D721Med (cell line): ENCODE results near the gene PRKD2.

Source experiments
- DNase-seq: peaks from one replicate; pipeline ENCODE4 v3.0.0; 2011; ENCODE audit warnings: low spot score; ENCODE audit not compliant: insufficient read length
- FAIRE-seq: peaks from 2 replicates; lab custom pipeline; 2011; peaks lifted over from hg19 to GRCh38; lab: Jason Lieb, UNC
- TF ChIP-seq, protein P1 (sequence below): IDR thresholded peaks from 2 replicates; pipeline ENCODE4 v1.5.1; 2012; ENCODE audit warnings: mild to moderate bottlenecking, control low read depth; ENCODE audit not compliant: insufficient read depth; ENCODE audit errors: missing control alignments

The PRKD2 gene

DNA sequence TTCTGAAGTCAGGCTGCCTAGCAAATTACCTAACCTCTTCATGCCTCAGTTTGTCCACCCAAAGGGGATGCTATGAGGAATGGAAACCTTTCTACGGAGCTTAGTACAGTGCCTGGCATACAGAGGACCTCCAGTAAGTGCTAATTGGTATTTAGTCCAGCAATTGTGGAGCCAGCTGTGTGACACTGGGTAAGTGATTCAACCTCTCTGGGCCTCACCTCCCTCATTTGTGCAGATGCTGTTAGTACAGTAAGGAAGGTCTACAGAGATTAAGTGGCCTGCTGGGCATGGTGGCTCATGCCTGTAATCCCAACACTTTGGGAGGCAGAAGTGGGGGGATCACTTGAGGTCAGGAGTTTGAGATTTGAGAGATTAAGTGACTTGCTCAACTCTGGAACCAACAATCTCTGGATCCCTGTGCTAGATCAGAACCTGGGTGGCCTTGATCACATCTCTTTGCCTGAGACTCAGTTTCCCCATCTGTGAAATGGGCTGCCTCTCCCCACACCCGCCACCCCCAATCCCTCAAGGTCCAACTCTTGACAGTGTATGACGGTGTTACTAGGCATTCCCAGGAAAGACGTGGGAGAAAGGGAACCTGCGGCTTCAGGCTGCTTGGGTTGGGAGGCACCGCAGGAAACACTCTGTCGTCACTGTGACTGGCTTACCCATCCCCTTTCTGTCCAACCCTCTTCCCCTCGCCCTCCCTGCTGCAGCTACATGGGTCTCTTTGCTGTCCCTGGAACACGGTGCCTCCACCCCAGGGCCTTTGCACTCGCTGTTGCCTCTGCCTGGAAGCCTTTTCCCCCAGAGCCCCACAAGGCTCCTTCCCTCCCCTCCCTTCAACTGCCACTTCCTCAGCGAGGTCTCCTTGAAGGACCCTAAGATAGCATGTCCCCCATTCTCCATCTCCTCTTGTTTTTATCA is 18.3 kb downstream of the PRKD2 start:
- FAIRE-seq (no peak), DNase-seq (no peak)
- TF ChIP-seq, protein P1, sequence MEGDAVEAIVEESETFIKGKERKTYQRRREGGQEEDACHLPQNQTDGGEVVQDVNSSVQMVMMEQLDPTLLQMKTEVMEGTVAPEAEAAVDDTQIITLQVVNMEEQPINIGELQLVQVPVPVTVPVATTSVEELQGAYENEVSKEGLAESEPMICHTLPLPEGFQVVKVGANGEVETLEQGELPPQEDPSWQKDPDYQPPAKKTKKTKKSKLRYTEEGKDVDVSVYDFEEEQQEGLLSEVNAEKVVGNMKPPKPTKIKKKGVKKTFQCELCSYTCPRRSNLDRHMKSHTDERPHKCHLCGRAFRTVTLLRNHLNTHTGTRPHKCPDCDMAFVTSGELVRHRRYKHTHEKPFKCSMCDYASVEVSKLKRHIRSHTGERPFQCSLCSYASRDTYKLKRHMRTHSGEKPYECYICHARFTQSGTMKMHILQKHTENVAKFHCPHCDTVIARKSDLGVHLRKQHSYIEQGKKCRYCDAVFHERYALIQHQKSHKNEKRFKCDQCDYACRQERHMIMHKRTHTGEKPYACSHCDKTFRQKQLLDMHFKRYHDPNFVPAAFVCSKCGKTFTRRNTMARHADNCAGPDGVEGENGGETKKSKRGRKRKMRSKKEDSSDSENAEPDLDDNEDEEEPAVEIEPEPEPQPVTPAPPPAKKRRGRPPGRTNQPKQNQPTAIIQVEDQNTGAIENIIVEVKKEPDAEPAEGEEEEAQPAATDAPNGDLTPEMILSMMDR: no peak

DNA sequence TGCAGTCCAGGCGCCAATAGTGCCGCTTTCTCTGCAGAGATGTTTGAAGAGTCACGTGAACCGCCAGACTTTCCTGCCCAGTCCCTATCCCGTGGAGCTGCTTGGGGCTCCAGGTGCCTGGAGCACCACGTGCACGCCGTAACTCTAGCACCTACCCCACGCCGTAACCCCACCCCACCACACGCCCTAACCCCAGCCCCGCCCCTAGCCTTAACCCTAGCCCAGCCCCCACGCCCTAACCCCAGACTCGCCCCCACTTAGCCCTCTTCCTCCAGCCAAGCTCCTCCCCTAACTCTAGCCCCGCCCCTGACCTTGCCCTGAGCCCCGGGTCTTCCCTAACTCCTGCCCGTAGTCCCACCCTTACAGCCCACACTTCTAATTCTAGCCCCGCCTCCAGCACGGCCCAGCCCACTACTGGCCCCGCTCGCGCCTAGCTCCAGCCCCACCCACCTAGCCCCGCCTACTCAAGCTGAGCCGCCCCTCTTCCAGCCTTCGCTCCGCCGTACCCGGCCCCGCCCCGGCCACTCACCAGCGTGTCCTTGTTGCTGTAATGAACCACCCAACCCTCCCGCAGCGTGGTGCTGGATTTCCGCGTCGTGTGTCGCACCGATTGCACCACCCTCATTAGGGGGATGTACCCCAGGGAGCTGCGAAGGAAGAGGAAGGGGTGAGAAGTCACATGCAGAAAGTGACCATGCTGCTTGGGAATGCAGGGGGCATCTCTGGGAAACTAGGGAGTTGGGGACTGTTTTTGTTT is 19.5 kb downstream of the PRKD2 start:
- TF ChIP-seq, protein P1: no peak
- FAIRE-seq (no peak), DNase-seq (peak; percentile 98)

DNA sequence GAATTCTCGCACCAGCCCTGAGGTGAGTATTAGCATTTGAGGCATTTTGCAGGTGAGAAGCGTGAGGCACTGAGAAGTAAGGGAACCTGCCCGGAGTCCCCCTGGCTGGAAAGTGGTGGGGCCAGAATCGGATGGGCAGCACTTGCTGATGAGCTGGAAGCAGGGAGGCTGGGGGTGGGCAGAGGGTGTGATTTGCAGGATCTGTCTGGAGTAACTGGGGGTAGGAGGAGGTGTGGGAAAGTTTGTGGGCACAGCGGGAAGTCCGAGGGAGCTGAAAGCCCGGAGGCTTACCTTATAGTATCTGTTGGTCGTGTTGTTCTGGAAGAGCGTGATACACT is 20.1 kb downstream of the PRKD2 start:
- no peak for FAIRE-seq
- TF ChIP-seq, protein P1: no peak
- no peak for DNase-seq

DNA sequence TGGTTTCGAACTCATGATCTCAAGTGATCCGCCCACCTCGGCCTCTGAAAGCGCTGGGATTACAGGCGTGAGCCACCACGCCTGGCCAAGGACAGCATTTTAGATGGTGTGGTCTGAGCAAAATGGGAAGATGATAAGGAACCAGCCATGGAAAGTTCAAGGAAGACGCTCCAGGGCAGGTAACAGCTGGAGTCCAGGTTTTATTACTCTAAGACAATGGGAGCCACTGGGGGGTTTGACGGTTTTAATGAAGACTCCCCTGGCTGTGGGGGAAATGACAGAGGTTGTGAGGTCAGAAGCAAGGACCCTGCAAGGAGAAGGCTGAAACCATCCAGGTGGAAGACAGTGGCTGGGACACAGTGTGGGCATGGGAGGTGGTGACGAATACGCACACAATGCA is 20.9 kb downstream of the PRKD2 start:
- TF ChIP-seq, protein P1: no peak
- no peak for DNase-seq
- no peak for FAIRE-seq

DNA sequence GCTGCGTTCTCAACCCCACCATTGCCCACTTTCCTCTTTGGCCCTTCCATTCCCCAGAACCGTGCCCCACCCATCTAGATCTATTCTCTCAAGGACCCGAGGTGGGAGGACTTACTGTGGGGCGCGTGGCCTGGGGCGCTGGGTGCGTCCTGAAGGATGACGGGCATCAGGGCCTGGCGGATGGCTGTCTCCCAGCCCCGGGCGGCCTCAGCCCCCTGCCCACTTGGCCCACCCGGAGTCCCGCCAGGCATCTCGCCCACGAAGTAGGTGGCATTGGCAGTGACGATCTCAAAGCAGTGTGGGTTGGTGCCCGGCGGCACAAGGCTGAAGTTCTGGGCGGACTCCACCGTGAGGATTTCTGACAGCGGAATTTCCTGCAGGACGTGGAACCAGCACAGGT is 23.2 kb downstream of the PRKD2 start:
- DNase-seq (no peak), FAIRE-seq (no peak)

DNA sequence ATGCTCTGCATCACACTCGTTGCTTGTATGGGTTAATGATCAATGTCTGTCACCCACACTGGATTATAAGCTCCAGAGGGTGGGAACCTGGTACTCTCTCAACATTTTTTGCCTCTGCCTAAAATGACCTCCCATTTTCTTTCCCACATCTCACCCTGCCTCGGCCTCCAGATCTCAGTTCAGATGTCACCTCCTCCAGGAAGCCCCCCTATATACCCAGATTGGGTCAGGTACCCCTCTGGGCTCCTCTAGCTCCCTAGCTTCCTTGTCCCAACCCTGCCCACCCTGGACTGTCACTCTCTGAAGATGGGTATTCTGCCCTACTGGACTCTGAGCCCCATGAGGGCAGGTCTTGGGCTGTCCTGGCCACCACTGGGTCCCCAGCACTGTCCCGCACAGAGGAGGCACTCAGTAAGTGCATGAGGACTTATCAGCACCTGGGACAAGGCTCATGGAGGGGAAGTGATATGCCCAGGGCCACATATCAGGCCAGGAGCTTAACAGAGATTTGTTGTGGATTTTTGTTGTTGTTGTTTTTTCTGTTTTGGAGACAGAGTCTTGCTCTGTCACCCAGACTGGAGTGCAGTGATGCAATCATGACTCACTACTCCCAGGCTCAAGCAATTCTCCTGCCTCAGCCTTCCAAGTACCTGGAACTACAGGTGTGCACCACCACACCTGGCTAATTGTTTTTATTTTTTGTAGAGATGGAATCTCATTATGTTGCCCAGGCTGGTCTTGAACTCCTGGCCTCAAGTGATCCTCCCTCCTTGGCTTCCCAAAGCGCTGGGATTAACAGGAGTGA is 23.8 kb downstream of the PRKD2 start:
- DNase-seq: no peak
- no peak for FAIRE-seq
- TF ChIP-seq, protein P1: no peak

More for the DNA sequence above, 23.2 kb downstream of the PRKD2 start:
- TF ChIP-seq, protein P1: no peak
